GM18909 (cell line): ENCODE results near the gene CAMK1D.
"Not testable (repeated sequence)": the region's sequence is repeated elsewhere in the genome, so short reads cannot be mapped to it uniquely, and the experiment has no call there.

Experiments
- ATAC-seq: cut with Tn5 transposase; IDR thresholded peaks from one replicate; pipeline ENCODE4 v1.9.1; 2021; ENCODE audit warnings: mild to moderate bottlenecking; ENCODE audit not compliant: unreplicated experiment, poor library complexity

The CAMK1D gene

GRCh38 chr10:12338981-12339380 lies 10.4 kb upstream of the CAMK1D start:
- no peak for ATAC-seq

- ATAC-seq = no peak
Observed at GRCh38 chr10:12340371-12340770, 9.0 kb upstream of the CAMK1D start.

GRCh38 chr10:12340937-12341336 lies 8.4 kb upstream of the CAMK1D start:
- ATAC-seq = no peak

- no peak for ATAC-seq
Observed at GRCh38 chr10:12341526-12341925, 7.8 kb upstream of the CAMK1D start.

GRCh38 chr10:12344375-12345110 lies 4.8 kb upstream of the CAMK1D start:
- no peak for ATAC-seq

GRCh38 chr10:12346707-12347106 lies 2.6 kb upstream of the CAMK1D start:
- no peak for ATAC-seq

- ATAC-seq = no peak
Observed at GRCh38 chr10:12348294-12348869, 965 bp upstream of the CAMK1D start.

- ATAC-seq = peak; percentile 55
Observed at GRCh38 chr10:12349629-12350166, 351 bp downstream of the CAMK1D start.

GRCh38 chr10:12350167-12350872 lies 973 bp downstream of the CAMK1D start:
- ATAC-seq = peak; percentile 38

GRCh38 chr10:12350925-12351324 lies 1.6 kb downstream of the CAMK1D start:
- ATAC-seq = no peak

GRCh38 chr10:12351447-12351846 lies 2.1 kb downstream of the CAMK1D start:
- ATAC-seq = no peak

GRCh38 chr10:12351889-12352288 lies 2.5 kb downstream of the CAMK1D start:
- no peak for ATAC-seq

- ATAC-seq = no peak
Observed at GRCh38 chr10:12353399-12354242, 4.3 kb downstream of the CAMK1D start.

- not testable (repeated sequence) for ATAC-seq
Observed at GRCh38 chr10:12354696-12355095, 5.3 kb downstream of the CAMK1D start.

GRCh38 chr10:12355384-12355783 lies 6.0 kb downstream of the CAMK1D start:
- no peak for ATAC-seq

- ATAC-seq = no peak
Observed at GRCh38 chr10:12357525-12358151, 8.3 kb downstream of the CAMK1D start.

- ATAC-seq = no peak
Observed at GRCh38 chr10:12358863-12359564, 9.7 kb downstream of the CAMK1D start.

GRCh38 chr10:12360461-12360860 lies 11.1 kb downstream of the CAMK1D start:
- no peak for ATAC-seq

- ATAC-seq = not testable (repeated sequence)
Observed at GRCh38 chr10:12361115-12361514, 11.8 kb downstream of the CAMK1D start.
